ENCODE measurements around the gene SMAD2.

The SMAD2 gene

GRCh38 chr18:47917923-47918610 is 12.4 kb downstream of the SMAD2 start:
- Histone ChIP-seq H3K9ac (ENCODE audit: low read length in 5 of 5) (no peak overlapping the region), H3K4me3 (ENCODE audit: low read depth in 1 of 5, low read length in 5 of 5) (no peak overlapping the region), H3K9me3 (ENCODE audit: control insufficient read depth in 5 of 5, low read length in 5 of 5) (no peaks in the 10 kb centered on the region), H3K36me3 (ENCODE audit: control insufficient read depth in 5 of 5, insufficient read depth in 5 of 5, low read length in 5 of 5) (peaks cover 0 to 2% (median 0%) of the 10 kb centered on the region in 5 donors), H3K4me1 (ENCODE audit: control insufficient read depth in 5 of 5, insufficient read depth in 5 of 5, low read length in 5 of 5) (peaks cover 0 to 31% (median 8%) of the 10 kb centered on the region in 5 donors), H3K27me3 (ENCODE audit: control insufficient read depth in 5 of 5, insufficient read depth in 4 of 5, low read length in 5 of 5) (no peaks in the 10 kb centered on the region), H3K27ac (ENCODE audit: low read depth, low read length) (no peak overlapping the region)

GRCh38 chr18:47915930-47916329 is 14.5 kb downstream of the SMAD2 start:
- H3K9me3 ChIP-seq (ENCODE audit: control insufficient read depth in 5 of 5, low read length in 5 of 5), result no peaks in the 10 kb centered on the region
- peaks cover 7 to 37% (median 26%) of the 10 kb centered on the region in 5 donors for H3K4me1 ChIP-seq (ENCODE audit: control insufficient read depth in 5 of 5, insufficient read depth in 5 of 5, low read length in 5 of 5)
- no peak overlapping the region for H3K27ac ChIP-seq (ENCODE audit: low read depth, low read length)
- no peak overlapping the region for H3K4me3 ChIP-seq (ENCODE audit: low read depth in 1 of 5, low read length in 5 of 5)
- H3K36me3 ChIP-seq (ENCODE audit: control insufficient read depth in 5 of 5, insufficient read depth in 5 of 5, low read length in 5 of 5), result peaks cover 0 to 2% (median 0%) of the 10 kb centered on the region in 5 donors
- H3K9ac ChIP-seq (ENCODE audit: low read length in 5 of 5), result no peak overlapping the region
- H3K27me3 ChIP-seq (ENCODE audit: control insufficient read depth in 5 of 5, insufficient read depth in 4 of 5, low read length in 5 of 5), result no peaks in the 10 kb centered on the region

GRCh38 chr18:47915229-47915628 is 15.2 kb downstream of the SMAD2 start:
- no peak overlapping the region for H3K9ac ChIP-seq (ENCODE audit: low read length in 5 of 5)
- peaks cover 0 to 3% (median 0%) of the 10 kb centered on the region in 5 donors for H3K36me3 ChIP-seq (ENCODE audit: control insufficient read depth in 5 of 5, insufficient read depth in 5 of 5, low read length in 5 of 5)
- no peaks in the 10 kb centered on the region for H3K9me3 ChIP-seq (ENCODE audit: control insufficient read depth in 5 of 5, low read length in 5 of 5)
- H3K27ac ChIP-seq (ENCODE audit: low read depth, low read length), result no peak overlapping the region
- H3K4me1 ChIP-seq (ENCODE audit: control insufficient read depth in 5 of 5, insufficient read depth in 5 of 5, low read length in 5 of 5), result peaks cover 7 to 37% (median 26%) of the 10 kb centered on the region in 5 donors
- H3K4me3 ChIP-seq (ENCODE audit: low read depth in 1 of 5, low read length in 5 of 5), result no peak overlapping the region
- no peaks in the 10 kb centered on the region for H3K27me3 ChIP-seq (ENCODE audit: control insufficient read depth in 5 of 5, insufficient read depth in 4 of 5, low read length in 5 of 5)

- H3K27me3 ChIP-seq (ENCODE audit: control insufficient read depth in 5 of 5, insufficient read depth in 4 of 5, low read length in 5 of 5), result no peaks in the 10 kb centered on the region
- H3K4me1 ChIP-seq (ENCODE audit: control insufficient read depth in 5 of 5, insufficient read depth in 5 of 5, low read length in 5 of 5), result peaks cover 7 to 31% (median 26%) of the 10 kb centered on the region in 5 donors
- H3K27ac ChIP-seq (ENCODE audit: low read depth, low read length), result no peak overlapping the region
- no peaks in the 10 kb centered on the region for H3K9me3 ChIP-seq (ENCODE audit: control insufficient read depth in 5 of 5, low read length in 5 of 5)
- H3K4me3 ChIP-seq (ENCODE audit: low read depth in 1 of 5, low read length in 5 of 5), result no peak overlapping the region
- H3K9ac ChIP-seq (ENCODE audit: low read length in 5 of 5), result peak overlapping the region in 1 of 5 donors; percentile 20
- H3K36me3 ChIP-seq (ENCODE audit: control insufficient read depth in 5 of 5, insufficient read depth in 5 of 5, low read length in 5 of 5), result peaks cover 0 to 4% (median 0%) of the 10 kb centered on the region in 5 donors
Measured at GRCh38 chr18:47912794-47913585, 17.5 kb downstream of the SMAD2 start.

GRCh38 chr18:47912343-47912742 is 18.1 kb downstream of the SMAD2 start:
- no peak overlapping the region for H3K4me3 ChIP-seq (ENCODE audit: low read depth in 1 of 5, low read length in 5 of 5)
- H3K36me3 ChIP-seq (ENCODE audit: control insufficient read depth in 5 of 5, insufficient read depth in 5 of 5, low read length in 5 of 5), result peaks cover 0 to 4% (median 0%) of the 10 kb centered on the region in 5 donors
- H3K9ac ChIP-seq (ENCODE audit: low read length in 5 of 5), result peak overlapping the region in 1 of 5 donors; percentile 5
- peaks cover 7 to 31% (median 26%) of the 10 kb centered on the region in 5 donors for H3K4me1 ChIP-seq (ENCODE audit: control insufficient read depth in 5 of 5, insufficient read depth in 5 of 5, low read length in 5 of 5)
- H3K27ac ChIP-seq (ENCODE audit: low read depth, low read length), result peak overlapping the region; percentile 54
- H3K27me3 ChIP-seq (ENCODE audit: control insufficient read depth in 5 of 5, insufficient read depth in 4 of 5, low read length in 5 of 5), result no peaks in the 10 kb centered on the region
- H3K9me3 ChIP-seq (ENCODE audit: control insufficient read depth in 5 of 5, low read length in 5 of 5), result no peaks in the 10 kb centered on the region

- Histone ChIP-seq H3K9ac (ENCODE audit: low read length in 5 of 5) (no peak overlapping the region), H3K27ac (ENCODE audit: low read depth, low read length) (peak overlapping the region; percentile 54), H3K36me3 (ENCODE audit: control insufficient read depth in 5 of 5, insufficient read depth in 5 of 5, low read length in 5 of 5) (peaks cover 0 to 4% (median 0%) of the 10 kb centered on the region in 5 donors), H3K4me1 (ENCODE audit: control insufficient read depth in 5 of 5, insufficient read depth in 5 of 5, low read length in 5 of 5) (peaks cover 7 to 31% (median 26%) of the 10 kb centered on the region in 5 donors), H3K4me3 (ENCODE audit: low read depth in 1 of 5, low read length in 5 of 5) (no peak overlapping the region), H3K27me3 (ENCODE audit: control insufficient read depth in 5 of 5, insufficient read depth in 4 of 5, low read length in 5 of 5) (no peaks in the 10 kb centered on the region), H3K9me3 (ENCODE audit: control insufficient read depth in 5 of 5, low read length in 5 of 5) (peaks cover 0 to under 1% (median 0%) of the 10 kb centered on the region in 5 donors)
Measured at GRCh38 chr18:47911877-47912276, 18.6 kb downstream of the SMAD2 start.

GRCh38 chr18:47909484-47909883 is 21.0 kb downstream of the SMAD2 start:
- H3K27ac ChIP-seq (ENCODE audit: low read depth, low read length), result no peak overlapping the region
- H3K4me1 ChIP-seq (ENCODE audit: control insufficient read depth in 5 of 5, insufficient read depth in 5 of 5, low read length in 5 of 5), result peaks cover 7 to 31% (median 26%) of the 10 kb centered on the region in 5 donors
- peaks cover 0 to 5% (median 0%) of the 10 kb centered on the region in 5 donors for H3K36me3 ChIP-seq (ENCODE audit: control insufficient read depth in 5 of 5, insufficient read depth in 5 of 5, low read length in 5 of 5)
- H3K4me3 ChIP-seq (ENCODE audit: low read depth in 1 of 5, low read length in 5 of 5), result no peak overlapping the region
- H3K27me3 ChIP-seq (ENCODE audit: control insufficient read depth in 5 of 5, insufficient read depth in 4 of 5, low read length in 5 of 5), result no peaks in the 10 kb centered on the region
- peaks cover 4 to 9% (median 5%) of the 10 kb centered on the region in 5 donors for H3K9me3 ChIP-seq (ENCODE audit: control insufficient read depth in 5 of 5, low read length in 5 of 5)
- H3K9ac ChIP-seq (ENCODE audit: low read length in 5 of 5), result no peak overlapping the region

- H3K27ac ChIP-seq (ENCODE audit: low read depth, low read length), result no peak overlapping the region
- no peak overlapping the region for H3K4me3 ChIP-seq (ENCODE audit: low read depth in 1 of 5, low read length in 5 of 5)
- H3K9me3 ChIP-seq (ENCODE audit: control insufficient read depth in 5 of 5, low read length in 5 of 5), result peaks cover 4 to 9% (median 7%) of the 10 kb centered on the region in 5 donors
- H3K4me1 ChIP-seq (ENCODE audit: control insufficient read depth in 5 of 5, insufficient read depth in 5 of 5, low read length in 5 of 5), result peaks cover 7 to 24% (median 23%) of the 10 kb centered on the region in 5 donors
- H3K9ac ChIP-seq (ENCODE audit: low read length in 5 of 5), result no peak overlapping the region
- H3K36me3 ChIP-seq (ENCODE audit: control insufficient read depth in 5 of 5, insufficient read depth in 5 of 5, low read length in 5 of 5), result peaks cover 0 to 5% (median 0%) of the 10 kb centered on the region in 5 donors
- H3K27me3 ChIP-seq (ENCODE audit: control insufficient read depth in 5 of 5, insufficient read depth in 4 of 5, low read length in 5 of 5), result no peaks in the 10 kb centered on the region
Measured at GRCh38 chr18:47908592-47908991, 21.9 kb downstream of the SMAD2 start.

GRCh38 chr18:47906408-47906807 is 24.1 kb downstream of the SMAD2 start:
- Histone ChIP-seq H3K9me3 (ENCODE audit: control insufficient read depth in 5 of 5, low read length in 5 of 5) (peaks cover 4 to 11% (median 9%) of the 10 kb centered on the region in 5 donors), H3K4me3 (ENCODE audit: low read depth in 1 of 5, low read length in 5 of 5) (no peak overlapping the region), H3K27ac (ENCODE audit: low read depth, low read length) (no peak overlapping the region), H3K4me1 (ENCODE audit: control insufficient read depth in 5 of 5, insufficient read depth in 5 of 5, low read length in 5 of 5) (peaks cover 0 to 11% (median 8%) of the 10 kb centered on the region in 5 donors), H3K27me3 (ENCODE audit: control insufficient read depth in 5 of 5, insufficient read depth in 4 of 5, low read length in 5 of 5) (no peaks in the 10 kb centered on the region), H3K9ac (ENCODE audit: low read length in 5 of 5) (no peak overlapping the region), H3K36me3 (ENCODE audit: control insufficient read depth in 5 of 5, insufficient read depth in 5 of 5, low read length in 5 of 5) (peaks cover 0 to 5% (median 0%) of the 10 kb centered on the region in 5 donors)

- H3K27ac ChIP-seq (ENCODE audit: low read depth, low read length), result no peak overlapping the region
- H3K4me3 ChIP-seq (ENCODE audit: low read depth in 1 of 5, low read length in 5 of 5), result no peak overlapping the region
- H3K36me3 ChIP-seq (ENCODE audit: control insufficient read depth in 5 of 5, insufficient read depth in 5 of 5, low read length in 5 of 5), result peaks cover 0 to 5% (median 0%) of the 10 kb centered on the region in 5 donors
- no peaks in the 10 kb centered on the region for H3K27me3 ChIP-seq (ENCODE audit: control insufficient read depth in 5 of 5, insufficient read depth in 4 of 5, low read length in 5 of 5)
- H3K4me1 ChIP-seq (ENCODE audit: control insufficient read depth in 5 of 5, insufficient read depth in 5 of 5, low read length in 5 of 5), result peaks cover 0 to 11% (median 10%) of the 10 kb centered on the region in 5 donors
- H3K9me3 ChIP-seq (ENCODE audit: control insufficient read depth in 5 of 5, low read length in 5 of 5), result peaks cover 4 to 11% (median 9%) of the 10 kb centered on the region in 5 donors
- H3K9ac ChIP-seq (ENCODE audit: low read length in 5 of 5), result no peak overlapping the region
Measured at GRCh38 chr18:47903809-47904208, 26.6 kb downstream of the SMAD2 start.
